ENCODE results near the gene NUP58.

NUP58 gene

GRCh38 chr13:25377244-25377962 is 76.0 kb downstream of the NUP58 start:
- DNase-seq (ENCODE audit: low read depth in 2 of 2), result no peak

GRCh38 chr13:25378528-25378927 is 77.1 kb downstream of the NUP58 start:
- DNase-seq (ENCODE audit: low read depth in 2 of 2), result no peak

GRCh38 chr13:25379011-25379410 is 77.6 kb downstream of the NUP58 start:
- DNase-seq (ENCODE audit: low read depth in 2 of 2), result no peak

- no peak for DNase-seq (ENCODE audit: low read depth in 2 of 2)
Measured at GRCh38 chr13:25380082-25380481, 78.7 kb downstream of the NUP58 start.

- DNase-seq (ENCODE audit: low read depth in 2 of 2), result no peak
Measured at GRCh38 chr13:25380741-25381324, 79.4 kb downstream of the NUP58 start.

- no peak for DNase-seq (ENCODE audit: low read depth in 2 of 2)
Measured at GRCh38 chr13:25384758-25385410, 83.5 kb downstream of the NUP58 start.

GRCh38 chr13:25391932-25392331 is 90.5 kb downstream of the NUP58 start:
- no peak for DNase-seq (ENCODE audit: low read depth in 2 of 2)

All from fibroblast of skin of left biceps (primary cell).